ENCODE data around the gene KCNMA1.

KCNMA1 gene

DNA sequence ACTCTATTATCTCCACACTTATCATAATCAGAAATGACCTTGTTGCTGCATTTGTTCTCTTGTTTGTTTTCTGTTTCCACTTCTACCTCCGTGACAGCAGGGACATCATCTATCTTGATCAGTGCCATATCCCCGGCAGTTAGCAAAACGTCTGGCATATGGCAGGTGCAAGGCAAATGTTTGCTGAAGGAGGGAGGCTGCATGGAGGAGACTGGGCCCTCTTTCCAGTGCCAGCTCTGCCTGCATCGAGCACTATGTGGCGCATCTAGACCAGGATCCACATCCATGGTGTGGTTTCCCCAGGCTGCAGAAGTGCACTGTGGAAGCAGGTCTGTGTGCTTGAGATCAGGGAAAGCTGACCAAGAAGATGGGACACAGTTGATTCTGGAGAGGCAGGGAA lies 181.2 kb downstream of the KCNMA1 start:
- Histone ChIP-seq H4K5ac (ENCODE audit: low read length) (no peak overlapping the region), H2BK5ac (ENCODE audit: low read length) (no peak overlapping the region), H2AK5ac (ENCODE audit: low read length) (no peak overlapping the region), H3K9ac (ENCODE audit: low read length) (no peak overlapping the region), H3K4me3 (ENCODE audit: low read length) (no peak overlapping the region), H3K4me1 (ENCODE audit: control insufficient read depth, low read depth, low read length) (no peaks in the 10 kb centered on the region), H3K79me1 (ENCODE audit: low read length) (no peaks in the 10 kb centered on the region), H3K18ac (ENCODE audit: low read length) (no peak overlapping the region), H3K56ac (ENCODE audit: low read length) (no peak overlapping the region), H3K36me3 (ENCODE audit: control insufficient read depth, insufficient read depth, low read length) (no peaks in the 10 kb centered on the region), H3K27ac (ENCODE audit: low read depth, low read length) (no peak overlapping the region), H3K79me2 (ENCODE audit: control insufficient read depth, insufficient read depth, low read length) (no peaks in the 10 kb centered on the region), H3K4ac (ENCODE audit: low read depth, low read length) (no peak overlapping the region), H2BK120ac (ENCODE audit: low read depth, low read length) (no peak overlapping the region), H3K23ac (ENCODE audit: low read length) (no peak overlapping the region), H3K4me2 (ENCODE audit: low read length) (no peak overlapping the region), H3K27me3 (ENCODE audit: insufficient read depth, low read length, poor library complexity) (no peaks in the 10 kb centered on the region), H4K8ac (ENCODE audit: low read depth, low read length) (no peak overlapping the region), H2BK15ac (replicated peaks; ENCODE audit: low read depth) (no peak overlapping the region)
- DNase-seq: no peak
- WGBS (ENCODE audit: extremely low coverage, insufficient coverage, low lambda C conversion rate): no CpG with 5 or more reads among the region's 5 CpGs

DNA sequence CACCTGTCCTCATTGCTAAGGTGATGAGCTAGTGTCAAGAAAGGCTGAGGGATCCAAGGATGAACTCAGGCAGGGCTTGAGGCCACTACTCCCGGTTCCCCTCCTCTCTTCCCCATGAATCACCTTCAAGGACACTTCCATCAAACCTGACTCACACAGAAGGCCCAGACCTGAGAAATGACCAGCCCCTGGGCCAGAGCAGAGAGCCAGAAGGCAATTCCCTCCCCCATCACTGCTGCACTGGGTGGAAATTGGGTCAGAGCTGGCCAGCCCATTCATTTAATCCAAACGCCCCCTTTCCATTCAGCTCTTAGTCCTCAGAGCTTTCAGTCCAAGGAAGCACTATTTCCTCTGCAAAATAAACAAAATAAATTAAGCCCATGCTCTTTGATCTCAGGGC lies 182.0 kb downstream of the KCNMA1 start:
- Histone ChIP-seq H2BK120ac (ENCODE audit: low read depth, low read length) (no peak overlapping the region), H2BK15ac (replicated peaks; ENCODE audit: low read depth) (no peak overlapping the region)
- WGBS (ENCODE audit: extremely low coverage, insufficient coverage, low lambda C conversion rate): no CpG with 5 or more reads among the region's 2 CpGs

DNA sequence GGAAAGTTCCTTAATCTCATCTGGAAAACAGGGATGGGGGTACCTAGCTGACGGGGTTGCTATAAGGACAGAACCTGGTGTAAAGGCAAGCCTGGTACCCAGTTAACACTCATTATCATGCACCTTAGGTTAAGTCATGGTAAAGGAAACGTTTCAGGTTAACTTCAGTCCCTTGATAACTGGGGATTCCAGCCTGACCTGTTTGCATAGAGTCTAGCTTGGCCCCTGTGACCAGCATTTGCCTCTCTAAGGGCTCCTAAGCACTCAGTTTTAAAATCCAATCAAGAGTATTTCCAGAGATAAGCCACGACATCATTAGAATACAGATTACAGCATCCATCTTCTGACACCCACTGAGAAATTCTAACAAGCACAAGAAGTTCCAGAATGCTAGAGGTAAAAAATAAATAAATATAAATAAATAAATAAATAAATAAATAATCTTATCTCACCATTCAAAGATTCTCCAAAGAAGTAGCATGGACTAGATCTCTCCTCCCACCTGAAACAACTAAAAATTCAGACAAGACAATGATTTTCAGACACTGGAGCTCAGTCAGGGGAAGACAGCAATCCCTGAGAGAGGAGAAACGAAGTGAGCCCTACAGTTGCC lies 184.6 kb downstream of the KCNMA1 start:
- Histone ChIP-seq H3K4me1 (ENCODE audit: control insufficient read depth, low read depth, low read length) (no peaks in the 10 kb centered on the region), H3K4me3 (ENCODE audit: low read length) (no peak overlapping the region), H2BK15ac (replicated peaks; ENCODE audit: low read depth) (no peak overlapping the region), H4K8ac (ENCODE audit: low read depth, low read length) (no peak overlapping the region), H3K9ac (ENCODE audit: low read length) (no peak overlapping the region), H3K18ac (ENCODE audit: low read length) (no peak overlapping the region), H3K56ac (ENCODE audit: low read length) (no peak overlapping the region), H3K4ac (ENCODE audit: low read depth, low read length) (no peak overlapping the region), H3K4me2 (ENCODE audit: low read length) (no peak overlapping the region), H2BK120ac (ENCODE audit: low read depth, low read length) (no peak overlapping the region), H3K23ac (ENCODE audit: low read length) (no peak overlapping the region), H2BK5ac (ENCODE audit: low read length) (no peak overlapping the region), H3K36me3 (ENCODE audit: control insufficient read depth, insufficient read depth, low read length) (no peaks in the 10 kb centered on the region), H2AK5ac (ENCODE audit: low read length) (no peak overlapping the region), H3K27ac (ENCODE audit: low read depth, low read length) (no peak overlapping the region), H4K5ac (ENCODE audit: low read length) (no peak overlapping the region), H3K79me2 (ENCODE audit: control insufficient read depth, insufficient read depth, low read length) (no peaks in the 10 kb centered on the region), H3K79me1 (ENCODE audit: low read length) (no peaks in the 10 kb centered on the region), H3K27me3 (ENCODE audit: insufficient read depth, low read length, poor library complexity) (no peaks in the 10 kb centered on the region)
- WGBS (ENCODE audit: extremely low coverage, insufficient coverage, low lambda C conversion rate): no CpG with 5 or more reads among the region's 4 CpGs
- no peak for DNase-seq

More for the DNA sequence above, 182.0 kb downstream of the KCNMA1 start:
- H3K4me2 ChIP-seq (ENCODE audit: low read length): no peak overlapping the region
- no peak overlapping the region for H3K4me3 ChIP-seq (ENCODE audit: low read length)
- no peaks in the 10 kb centered on the region for H3K79me1 ChIP-seq (ENCODE audit: low read length)
- no peak overlapping the region for H3K27ac ChIP-seq (ENCODE audit: low read depth, low read length)
- H3K18ac ChIP-seq (ENCODE audit: low read length): no peak overlapping the region
- no peak overlapping the region for H3K23ac ChIP-seq (ENCODE audit: low read length)
- H3K9ac ChIP-seq (ENCODE audit: low read length): no peak overlapping the region
- H3K56ac ChIP-seq (ENCODE audit: low read length): no peak overlapping the region
- H3K36me3 ChIP-seq (ENCODE audit: control insufficient read depth, insufficient read depth, low read length): no peaks in the 10 kb centered on the region
- no peak for DNase-seq
- H4K5ac ChIP-seq (ENCODE audit: low read length): no peak overlapping the region
- no peak overlapping the region for H3K4ac ChIP-seq (ENCODE audit: low read depth, low read length)
- H3K27me3 ChIP-seq (ENCODE audit: insufficient read depth, low read length, poor library complexity): no peaks in the 10 kb centered on the region
- no peak overlapping the region for H2BK5ac ChIP-seq (ENCODE audit: low read length)
- H2AK5ac ChIP-seq (ENCODE audit: low read length): no peak overlapping the region
- no peaks in the 10 kb centered on the region for H3K4me1 ChIP-seq (ENCODE audit: control insufficient read depth, low read depth, low read length)
- no peaks in the 10 kb centered on the region for H3K79me2 ChIP-seq (ENCODE audit: control insufficient read depth, insufficient read depth, low read length)
- no peak overlapping the region for H4K8ac ChIP-seq (ENCODE audit: low read depth, low read length)

DNA sequence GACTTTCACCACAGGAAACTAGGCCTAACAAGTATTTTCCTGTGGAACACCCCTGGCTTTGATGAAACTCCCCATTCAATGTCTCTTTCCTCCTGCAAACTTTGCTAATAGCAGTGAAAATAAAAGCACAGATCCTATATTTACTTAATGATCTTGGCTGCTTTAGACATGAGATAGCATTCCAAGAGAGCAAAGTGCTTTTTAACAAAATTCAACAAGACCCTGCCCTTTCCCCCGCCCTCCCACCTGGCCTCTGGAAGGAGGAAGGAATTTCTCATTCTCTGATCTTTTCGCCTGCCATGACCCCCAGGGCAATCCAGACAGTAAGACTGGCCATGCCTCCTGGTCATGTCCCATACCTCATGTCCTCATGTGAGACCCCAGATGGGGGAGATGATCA lies 185.7 kb downstream of the KCNMA1 start:
- H3K4ac ChIP-seq (ENCODE audit: low read depth, low read length): no peak overlapping the region
- H3K9ac ChIP-seq (ENCODE audit: low read length): no peak overlapping the region
- no peak overlapping the region for H2BK120ac ChIP-seq (ENCODE audit: low read depth, low read length)
- WGBS (ENCODE audit: extremely low coverage, insufficient coverage, low lambda C conversion rate): no CpG with 5 or more reads among the region's 2 CpGs
- H3K27ac ChIP-seq (ENCODE audit: low read depth, low read length): no peak overlapping the region
- H2BK15ac ChIP-seq (replicated peaks; ENCODE audit: low read depth): no peak overlapping the region
- no peaks in the 10 kb centered on the region for H3K4me1 ChIP-seq (ENCODE audit: control insufficient read depth, low read depth, low read length)
- no peak overlapping the region for H4K5ac ChIP-seq (ENCODE audit: low read length)
- no peak overlapping the region for H3K56ac ChIP-seq (ENCODE audit: low read length)
- H3K36me3 ChIP-seq (ENCODE audit: control insufficient read depth, insufficient read depth, low read length): no peaks in the 10 kb centered on the region
- no peak for DNase-seq
- no peak overlapping the region for H2BK5ac ChIP-seq (ENCODE audit: low read length)
- no peak overlapping the region for H3K4me3 ChIP-seq (ENCODE audit: low read length)
- no peaks in the 10 kb centered on the region for H3K79me2 ChIP-seq (ENCODE audit: control insufficient read depth, insufficient read depth, low read length)
- H3K4me2 ChIP-seq (ENCODE audit: low read length): no peak overlapping the region
- H3K27me3 ChIP-seq (ENCODE audit: insufficient read depth, low read length, poor library complexity): no peaks in the 10 kb centered on the region
- H3K18ac ChIP-seq (ENCODE audit: low read length): no peak overlapping the region
- no peak overlapping the region for H4K8ac ChIP-seq (ENCODE audit: low read depth, low read length)
- no peak overlapping the region for H3K23ac ChIP-seq (ENCODE audit: low read length)
- H3K79me1 ChIP-seq (ENCODE audit: low read length): no peaks in the 10 kb centered on the region
- H2AK5ac ChIP-seq (ENCODE audit: low read length): no peak overlapping the region

DNA sequence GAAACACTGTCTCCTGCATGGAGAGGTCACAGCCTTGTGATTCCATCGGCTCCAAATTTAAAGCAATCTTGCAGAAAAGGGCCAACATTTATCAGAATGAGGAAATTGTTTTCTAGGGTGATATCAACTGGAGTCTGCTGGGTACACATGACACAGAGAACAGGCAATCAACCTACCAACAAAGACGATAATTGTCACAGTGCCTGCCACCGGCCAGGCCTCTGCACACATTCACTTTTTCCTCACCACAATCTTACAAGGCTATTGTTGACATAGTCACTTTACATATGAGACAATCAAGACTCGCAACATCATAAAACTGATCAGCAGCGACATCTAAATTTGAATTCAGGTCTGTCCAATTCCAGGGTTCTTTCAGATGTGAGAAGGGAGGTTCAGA lies 189.4 kb downstream of the KCNMA1 start:
- H3K56ac ChIP-seq (ENCODE audit: low read length): no peak overlapping the region
- H3K36me3 ChIP-seq (ENCODE audit: control insufficient read depth, insufficient read depth, low read length): no peaks in the 10 kb centered on the region
- H3K23ac ChIP-seq (ENCODE audit: low read length): no peak overlapping the region
- H4K5ac ChIP-seq (ENCODE audit: low read length): no peak overlapping the region
- WGBS (ENCODE audit: extremely low coverage, insufficient coverage, low lambda C conversion rate): no CpG with 5 or more reads among the region's 5 CpGs
- H3K79me1 ChIP-seq (ENCODE audit: low read length): no peaks in the 10 kb centered on the region
- H3K4me1 ChIP-seq (ENCODE audit: control insufficient read depth, low read depth, low read length): no peaks in the 10 kb centered on the region
- no peak for DNase-seq
- no peak overlapping the region for H3K9ac ChIP-seq (ENCODE audit: low read length)
- no peak overlapping the region for H2BK15ac ChIP-seq (replicated peaks; ENCODE audit: low read depth)
- H3K4me2 ChIP-seq (ENCODE audit: low read length): no peak overlapping the region
- no peak overlapping the region for H3K4ac ChIP-seq (ENCODE audit: low read depth, low read length)
- H2BK5ac ChIP-seq (ENCODE audit: low read length): no peak overlapping the region
- no peak overlapping the region for H2AK5ac ChIP-seq (ENCODE audit: low read length)
- H3K18ac ChIP-seq (ENCODE audit: low read length): no peak overlapping the region
- H3K79me2 ChIP-seq (ENCODE audit: control insufficient read depth, insufficient read depth, low read length): no peaks in the 10 kb centered on the region
- no peak overlapping the region for H4K8ac ChIP-seq (ENCODE audit: low read depth, low read length)
- no peak overlapping the region for H3K4me3 ChIP-seq (ENCODE audit: low read length)
- H3K27ac ChIP-seq (ENCODE audit: low read depth, low read length): no peak overlapping the region
- no peaks in the 10 kb centered on the region for H3K27me3 ChIP-seq (ENCODE audit: insufficient read depth, low read length, poor library complexity)
- H2BK120ac ChIP-seq (ENCODE audit: low read depth, low read length): no peak overlapping the region

DNA sequence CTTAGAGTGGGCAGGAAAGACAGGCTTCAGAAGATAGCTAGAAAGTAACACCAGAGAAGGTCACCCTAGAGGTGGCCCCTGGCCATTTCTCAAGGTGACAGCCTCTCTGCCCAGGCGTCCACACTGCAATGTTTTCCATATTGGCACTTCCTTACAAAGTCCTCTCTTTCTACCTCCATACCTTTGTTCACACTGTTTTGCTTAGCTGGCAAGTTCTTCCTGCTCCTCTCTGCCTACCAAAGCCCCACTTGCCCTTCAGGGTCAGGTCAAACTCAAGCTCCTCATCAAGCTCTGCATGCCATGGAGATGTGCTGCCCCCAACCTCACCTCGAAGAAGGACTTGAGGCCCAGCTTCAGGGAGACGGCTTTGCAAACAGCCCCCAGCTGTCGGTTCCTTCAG lies 190.9 kb downstream of the KCNMA1 start:
- H3K23ac ChIP-seq (ENCODE audit: low read length): no peak overlapping the region
- no peak overlapping the region for H3K56ac ChIP-seq (ENCODE audit: low read length)
- no peak overlapping the region for H3K27ac ChIP-seq (ENCODE audit: low read depth, low read length)
- H3K18ac ChIP-seq (ENCODE audit: low read length): no peak overlapping the region
- H2AK5ac ChIP-seq (ENCODE audit: low read length): no peak overlapping the region
- H3K79me1 ChIP-seq (ENCODE audit: low read length): no peaks in the 10 kb centered on the region
- H3K9ac ChIP-seq (ENCODE audit: low read length): no peak overlapping the region
- H2BK5ac ChIP-seq (ENCODE audit: low read length): no peak overlapping the region
- DNase-seq: no peak
- H3K4ac ChIP-seq (ENCODE audit: low read depth, low read length): no peak overlapping the region
- H4K5ac ChIP-seq (ENCODE audit: low read length): no peak overlapping the region
- no CpG with 5 or more reads among the region's 4 CpGs for WGBS (ENCODE audit: extremely low coverage, insufficient coverage, low lambda C conversion rate)
- no peak overlapping the region for H3K4me3 ChIP-seq (ENCODE audit: low read length)
- no peaks in the 10 kb centered on the region for H3K79me2 ChIP-seq (ENCODE audit: control insufficient read depth, insufficient read depth, low read length)
- no peak overlapping the region for H2BK15ac ChIP-seq (replicated peaks; ENCODE audit: low read depth)
- H3K4me2 ChIP-seq (ENCODE audit: low read length): no peak overlapping the region
- peaks cover 6% of the 10 kb centered on the region for H3K4me1 ChIP-seq (ENCODE audit: control insufficient read depth, low read depth, low read length)
- no peak overlapping the region for H4K8ac ChIP-seq (ENCODE audit: low read depth, low read length)
- H3K36me3 ChIP-seq (ENCODE audit: control insufficient read depth, insufficient read depth, low read length): no peaks in the 10 kb centered on the region
- no peaks in the 10 kb centered on the region for H3K27me3 ChIP-seq (ENCODE audit: insufficient read depth, low read length, poor library complexity)
- no peak overlapping the region for H2BK120ac ChIP-seq (ENCODE audit: low read depth, low read length)

All from mesendoderm (in vitro differentiated cells).